Neutrophil (primary cell): ENCODE data around the gene TRAF4.
"Not testable (repeated sequence)": the region's sequence is repeated elsewhere in the genome, so short reads cannot be mapped to it uniquely, and the experiment has no call there.

Source experiments
- H3K27ac ChIP-seq: fragments of 200-600 bp; sonication (generic); 2 replicates; pipeline ENCODE4 v1.5.1; 2016; ENCODE audit warnings: mild to moderate bottlenecking, moderate library complexity
- H3K27me3 ChIP-seq: fragments of 200-600 bp; sonication (generic); 2 replicates; pipeline ENCODE4 v1.6.0; 2016; ENCODE audit warnings: mild to moderate bottlenecking
- H3K36me3 ChIP-seq: fragments of 200-600 bp; sonication (generic); 2 replicates; pipeline ENCODE4 v1.5.1; 2017
- H3K4me1 ChIP-seq, 2 experiments: fragments of 200-600 bp in 1 of 2; sonication (generic) in 1 of 2; 1 replicate in 1 of 2; 2 replicates in 1 of 2; pipeline versions ENCODE4 v1.5.1 to v1.6.1; 2013 to 2016; ENCODE audit warnings: low read depth in 1 of 2, low read length in 1 of 2, mild to moderate bottlenecking in 1 of 2, moderate library complexity in 1 of 2; ENCODE audit not compliant: control insufficient read depth in 1 of 2, insufficient read depth in 1 of 2
- H3K4me3 ChIP-seq, 2 experiments: fragments of 200-600 bp in 1 of 2; sonication (generic) in 1 of 2; 1 replicate in 1 of 2; 2 replicates in 1 of 2; pipeline ENCODE4 v1.5.1; 2013 to 2016; ENCODE audit warnings: low read depth in 1 of 2, low read length in 1 of 2, mild to moderate bottlenecking in 1 of 2, moderate library complexity in 1 of 2
- H3K9me3 ChIP-seq: fragments of 200-600 bp; sonication (generic); 2 replicates; pipeline ENCODE4 v1.5.1; 2016
- TF ChIP-seq, protein P1 (sequence below): fragments of 200-600 bp; sonication (generic); IDR thresholded peaks from 2 replicates; pipeline ENCODE4 v1.5.1; 2016; ENCODE audit warnings: antibody characterized with exemption

The TRAF4 gene

DNA sequence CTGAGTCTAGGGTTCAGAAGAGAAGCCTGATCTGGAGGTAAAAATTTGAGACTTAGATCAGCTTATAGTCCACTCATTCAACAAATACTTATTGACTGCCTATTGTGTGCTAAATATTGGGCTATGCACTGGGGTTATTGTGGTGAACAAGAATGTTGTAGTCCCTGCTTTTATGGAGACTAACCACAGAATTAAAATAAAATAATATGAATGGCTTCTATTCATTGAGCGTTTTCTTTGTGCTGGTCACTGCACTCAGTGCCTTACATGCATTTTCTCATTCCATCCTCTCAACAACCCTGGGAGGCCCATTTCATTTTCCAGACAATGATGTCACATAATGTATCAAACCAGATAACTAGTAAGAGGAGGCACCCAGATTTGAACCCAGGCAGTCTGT lies 10.5 kb upstream of the TRAF4 start:
- Histone ChIP-seq H3K36me3 (no peaks in the 10 kb centered on the region), H3K4me3 (no peak overlapping the region), H3K4me1 (peaks cover 1 to 7% of the 10 kb centered on the region in 2 experiments), H3K9me3 (no peaks in the 10 kb centered on the region), H3K27me3 (no peaks in the 10 kb centered on the region), H3K27ac (no peak overlapping the region)
- TF ChIP-seq, protein P1, sequence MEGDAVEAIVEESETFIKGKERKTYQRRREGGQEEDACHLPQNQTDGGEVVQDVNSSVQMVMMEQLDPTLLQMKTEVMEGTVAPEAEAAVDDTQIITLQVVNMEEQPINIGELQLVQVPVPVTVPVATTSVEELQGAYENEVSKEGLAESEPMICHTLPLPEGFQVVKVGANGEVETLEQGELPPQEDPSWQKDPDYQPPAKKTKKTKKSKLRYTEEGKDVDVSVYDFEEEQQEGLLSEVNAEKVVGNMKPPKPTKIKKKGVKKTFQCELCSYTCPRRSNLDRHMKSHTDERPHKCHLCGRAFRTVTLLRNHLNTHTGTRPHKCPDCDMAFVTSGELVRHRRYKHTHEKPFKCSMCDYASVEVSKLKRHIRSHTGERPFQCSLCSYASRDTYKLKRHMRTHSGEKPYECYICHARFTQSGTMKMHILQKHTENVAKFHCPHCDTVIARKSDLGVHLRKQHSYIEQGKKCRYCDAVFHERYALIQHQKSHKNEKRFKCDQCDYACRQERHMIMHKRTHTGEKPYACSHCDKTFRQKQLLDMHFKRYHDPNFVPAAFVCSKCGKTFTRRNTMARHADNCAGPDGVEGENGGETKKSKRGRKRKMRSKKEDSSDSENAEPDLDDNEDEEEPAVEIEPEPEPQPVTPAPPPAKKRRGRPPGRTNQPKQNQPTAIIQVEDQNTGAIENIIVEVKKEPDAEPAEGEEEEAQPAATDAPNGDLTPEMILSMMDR, result no peak

DNA sequence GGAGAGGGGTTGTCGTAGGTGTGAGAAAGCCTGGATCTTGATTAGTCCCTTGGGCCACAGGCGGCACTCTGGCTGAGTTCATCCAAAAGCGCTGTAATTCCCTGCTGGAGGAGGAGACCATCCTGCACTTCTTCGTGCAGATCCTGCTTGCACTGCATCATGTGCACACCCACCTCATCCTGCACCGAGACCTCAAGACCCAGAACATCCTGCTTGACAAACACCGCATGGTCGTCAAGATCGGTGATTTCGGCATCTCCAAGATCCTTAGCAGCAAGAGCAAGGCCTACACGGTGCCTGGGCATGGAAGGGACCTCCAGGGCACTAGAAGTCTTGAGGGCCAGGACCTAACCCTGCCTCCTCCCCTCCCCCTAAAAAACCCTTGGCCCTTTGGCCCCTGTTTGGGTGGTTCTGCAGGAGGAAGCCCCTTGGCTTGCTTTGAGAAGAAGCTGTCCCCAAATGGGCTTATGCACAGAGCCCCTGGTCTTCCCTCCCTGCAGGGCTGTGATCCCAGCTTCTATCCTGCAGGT lies 9.0 kb upstream of the TRAF4 start:
- TF ChIP-seq, protein P1, result no peak
- Histone ChIP-seq H3K9me3 (no peaks in the 10 kb centered on the region), H3K27ac (no peak overlapping the region), H3K4me3 (no peak overlapping the region), H3K36me3 (no peaks in the 10 kb centered on the region), H3K27me3 (no peaks in the 10 kb centered on the region), H3K4me1 (no peaks in the 10 kb centered on the region)

GRCh38 chr17:28735242-28735722 lies 8.5 kb upstream of the TRAF4 start:
- H3K27me3 ChIP-seq, result no peaks in the 10 kb centered on the region
- H3K27ac ChIP-seq, result no peak overlapping the region
- H3K9me3 ChIP-seq, result no peaks in the 10 kb centered on the region
- no peaks in the 10 kb centered on the region for H3K36me3 ChIP-seq
- no peak overlapping the region for H3K4me3 ChIP-seq
- no peaks in the 10 kb centered on the region for H3K4me1 ChIP-seq
- TF ChIP-seq, protein P1, result no peak

DNA sequence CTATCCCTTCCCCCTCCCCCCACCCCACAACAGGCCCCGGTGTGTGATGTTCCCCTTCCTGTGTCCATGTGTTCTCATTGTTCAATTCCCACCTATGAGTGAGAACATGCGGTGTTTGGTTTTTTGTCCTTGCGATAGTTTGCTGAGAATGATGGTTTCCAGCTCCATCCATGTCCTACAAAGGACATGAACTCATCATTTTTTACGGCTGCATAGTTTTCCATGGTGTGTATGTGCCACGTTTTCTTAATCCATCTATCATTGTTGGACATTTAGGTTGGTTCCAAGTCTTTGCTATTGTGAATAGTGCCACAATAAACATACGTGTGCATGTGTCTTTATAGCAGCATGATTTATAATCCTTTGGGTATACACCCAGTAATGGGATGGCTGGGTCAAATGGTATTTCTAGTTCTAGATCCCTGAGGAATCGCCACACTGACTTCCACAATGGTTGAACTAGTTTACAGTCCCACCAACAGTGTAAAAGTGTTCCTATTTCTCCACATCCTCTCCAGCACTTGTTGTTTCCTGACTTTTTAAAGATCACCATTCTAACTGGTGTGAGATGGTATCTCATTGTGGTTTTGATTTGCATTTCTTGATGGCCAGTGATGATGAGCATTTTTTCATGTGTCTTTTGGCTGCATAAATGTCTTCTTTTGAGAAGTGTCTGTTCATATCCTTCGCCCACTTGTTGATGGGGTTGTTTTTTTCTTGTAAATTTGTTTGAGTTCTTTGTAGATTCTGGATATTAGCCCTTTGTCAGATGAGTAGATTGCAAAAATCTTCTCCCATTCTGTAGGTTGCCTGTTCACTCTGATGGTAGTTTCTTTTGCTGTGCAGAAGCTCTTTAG lies 7.7 kb upstream of the TRAF4 start:
- H3K4me3 ChIP-seq, result not testable (repeated sequence)

DNA sequence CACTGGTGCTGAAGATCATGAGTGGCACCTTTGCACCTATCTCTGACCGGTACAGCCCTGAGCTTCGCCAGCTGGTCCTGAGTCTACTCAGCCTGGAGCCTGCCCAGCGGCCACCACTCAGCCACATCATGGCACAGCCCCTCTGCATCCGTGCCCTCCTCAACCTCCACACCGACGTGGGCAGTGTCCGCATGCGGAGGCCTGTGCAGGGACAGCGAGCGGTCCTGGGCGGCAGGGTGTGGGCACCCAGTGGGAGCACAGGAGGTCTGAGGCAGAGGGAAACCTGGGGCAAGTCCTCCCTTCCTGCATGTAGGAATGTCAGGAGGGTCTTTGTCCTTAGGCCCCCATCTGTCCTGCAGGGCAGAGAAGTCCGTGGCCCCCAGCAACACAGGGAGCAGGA lies 6.5 kb upstream of the TRAF4 start:
- Histone ChIP-seq H3K4me3 (no peak overlapping the region), H3K27me3 (peaks cover 7% of the 10 kb centered on the region), H3K36me3 (no peaks in the 10 kb centered on the region), H3K4me1 (peaks cover 10 to 14% of the 10 kb centered on the region in 2 experiments), H3K27ac (no peak overlapping the region), H3K9me3 (no peaks in the 10 kb centered on the region)
- TF ChIP-seq, protein P1, result no peak

More for the DNA sequence above, 7.7 kb upstream of the TRAF4 start:
- not testable (repeated sequence) for H3K9me3 ChIP-seq, H3K27me3 ChIP-seq, H3K36me3 ChIP-seq, H3K4me1 ChIP-seq, H3K27ac ChIP-seq
